Hematopoietic multipotent progenitor cell treated with erythropoietin and hydrocortisone succinate and interleukin-3 and kit ligand, for 8 days (in vitro differentiated cells): ENCODE data around the gene HUNK.
"Not testable (repeated sequence)": the region's sequence is repeated elsewhere in the genome, so short reads cannot be mapped to it uniquely, and the experiment has no call there.

ENCODE experiments used
- DNase-seq: peaks from one replicate; pipeline ENCODE4 v3.0.0-alpha.2; 2015

Gene HUNK

GRCh38 chr21:32008714-32009113, 135.9 kb downstream of the HUNK start:
- DNase-seq, result no peak

- no peak for DNase-seq
Measured at GRCh38 chr21:32009263-32009662, 136.4 kb downstream of the HUNK start.

- DNase-seq, result no peak
Measured at GRCh38 chr21:32015461-32016139, 142.8 kb downstream of the HUNK start.

- DNase-seq, result no peak
Measured at GRCh38 chr21:32018381-32018780, 145.6 kb downstream of the HUNK start.

GRCh38 chr21:32020564-32020963, 147.7 kb downstream of the HUNK start:
- DNase-seq, result no peak

- DNase-seq, result no peak
Measured at GRCh38 chr21:32021319-32021994, 148.6 kb downstream of the HUNK start.

GRCh38 chr21:32022146-32022545, 149.3 kb downstream of the HUNK start:
- DNase-seq, result no peak

GRCh38 chr21:32030146-32030652, 157.4 kb downstream of the HUNK start:
- DNase-seq, result no peak

- no peak for DNase-seq
Measured at GRCh38 chr21:32034850-32035249, 162.0 kb downstream of the HUNK start.

GRCh38 chr21:32035617-32036016, 162.8 kb downstream of the HUNK start:
- no peak for DNase-seq

- no peak for DNase-seq
Measured at GRCh38 chr21:32036756-32037155, 163.9 kb downstream of the HUNK start.

- DNase-seq, result not testable (repeated sequence)
Measured at GRCh38 chr21:32038751-32039150, 165.9 kb downstream of the HUNK start.

- no peak for DNase-seq
Measured at GRCh38 chr21:32043458-32043857, 170.6 kb downstream of the HUNK start.

GRCh38 chr21:32044205-32045180, 171.7 kb downstream of the HUNK start:
- DNase-seq, result no peak

- no peak for DNase-seq
Measured at GRCh38 chr21:32046191-32046590, 173.4 kb downstream of the HUNK start.

- no peak for DNase-seq
Measured at GRCh38 chr21:32048353-32048752, 175.5 kb downstream of the HUNK start.
